Endothelial cell of umbilical vein (primary cell): Measurements from ENCODE around the gene TNFRSF1A.

ENCODE experiments used
- EZH2 ChIP-seq: IDR thresholded peaks from 2 replicates; pipeline ENCODE4 v1.6.1; 2012; ENCODE audit warnings: borderline replicate concordance, low read depth, mild to moderate bottlenecking, moderate library complexity, low read length, inconsistent platforms; ENCODE audit not compliant: severe bottlenecking
- POLR2A ChIP-seq: IDR thresholded peaks from 2 replicates; pipeline ENCODE4 v1.6.1; 2012; ENCODE audit warnings: low read depth, mild to moderate bottlenecking, control low read depth, low read length
- POLR2AphosphoS5 ChIP-seq: IDR thresholded peaks from 2 replicates; pipeline ENCODE4 v1.6.1; 2012; ENCODE audit warnings: low read depth, mild to moderate bottlenecking, control low read depth, low read length, moderate library complexity; ENCODE audit not compliant: insufficient read depth
- TF ChIP-seq, protein P1 (sequence below), 2 donors: IDR thresholded peaks; 1 replicate in 1 of 2; 2 replicates in 1 of 2; pipeline ENCODE4 v1.5.1; 2011; ENCODE audit warnings: low read length in 2 of 2, mild to moderate bottlenecking in 2 of 2, moderate library complexity in 2 of 2, control low read depth in 1 of 2, inconsistent platforms in 1 of 2, low read depth in 1 of 2; ENCODE audit not compliant: insufficient read depth in 1 of 2; ENCODE audit errors: extremely low read depth in 1 of 2

DNA sequence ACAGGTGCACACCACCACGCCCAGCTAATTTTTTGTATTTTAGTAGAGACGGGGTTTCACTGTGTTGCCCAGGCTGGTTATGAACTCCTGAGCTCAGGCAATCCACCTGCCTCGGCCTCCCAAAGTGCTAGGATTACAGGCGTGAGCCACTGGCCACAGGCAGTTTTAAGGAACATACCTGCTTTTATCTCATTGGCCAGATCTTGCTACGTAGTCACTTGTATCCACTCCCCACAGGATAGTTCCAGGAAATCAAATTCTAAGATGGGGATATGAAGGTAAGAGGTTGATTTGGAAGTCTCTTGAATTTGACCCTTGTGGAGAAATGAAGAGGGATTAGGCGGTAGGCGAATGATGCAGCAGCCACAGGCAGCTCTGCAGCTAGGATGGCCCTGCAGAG lies 40.2 kb downstream of the TNFRSF1A start:
- TF ChIP-seq, protein P1, sequence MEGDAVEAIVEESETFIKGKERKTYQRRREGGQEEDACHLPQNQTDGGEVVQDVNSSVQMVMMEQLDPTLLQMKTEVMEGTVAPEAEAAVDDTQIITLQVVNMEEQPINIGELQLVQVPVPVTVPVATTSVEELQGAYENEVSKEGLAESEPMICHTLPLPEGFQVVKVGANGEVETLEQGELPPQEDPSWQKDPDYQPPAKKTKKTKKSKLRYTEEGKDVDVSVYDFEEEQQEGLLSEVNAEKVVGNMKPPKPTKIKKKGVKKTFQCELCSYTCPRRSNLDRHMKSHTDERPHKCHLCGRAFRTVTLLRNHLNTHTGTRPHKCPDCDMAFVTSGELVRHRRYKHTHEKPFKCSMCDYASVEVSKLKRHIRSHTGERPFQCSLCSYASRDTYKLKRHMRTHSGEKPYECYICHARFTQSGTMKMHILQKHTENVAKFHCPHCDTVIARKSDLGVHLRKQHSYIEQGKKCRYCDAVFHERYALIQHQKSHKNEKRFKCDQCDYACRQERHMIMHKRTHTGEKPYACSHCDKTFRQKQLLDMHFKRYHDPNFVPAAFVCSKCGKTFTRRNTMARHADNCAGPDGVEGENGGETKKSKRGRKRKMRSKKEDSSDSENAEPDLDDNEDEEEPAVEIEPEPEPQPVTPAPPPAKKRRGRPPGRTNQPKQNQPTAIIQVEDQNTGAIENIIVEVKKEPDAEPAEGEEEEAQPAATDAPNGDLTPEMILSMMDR (IDR thresholded peaks at IDR 0.05; ENCODE audit: extremely low read depth in 1 of 2, insufficient read depth in 1 of 2, low read depth in 1 of 2, low read length in 2 of 2), result no peak
- TF ChIP-seq POLR2AphosphoS5 (no peak), POLR2A (no peak), EZH2 (no peak)
